Suprapubic skin (tissue), 4 donors: ENCODE measurements around the gene SYNJ2. TPM values are rescaled to one million over a fixed set of nuclear protein-coding genes. Genes with fewer than 3 reads are reported as not detected.

Source experiments
- DNase-seq, 2 donors: peaks; one replicate each; pipeline ENCODE4 v3.0.0-alpha.2; 2019; ENCODE audit warnings: low spot score in 2 of 2
- H3K27ac ChIP-seq: fragments of 200-600 bp; sonication (generic); one replicate; pipeline ENCODE4 v1.5.1; 2019
- H3K27me3 ChIP-seq: fragments of 200-600 bp; sonication (generic); one replicate; pipeline ENCODE4 v1.5.1; 2019
- H3K36me3 ChIP-seq: fragments of 200-600 bp; sonication (generic); one replicate; pipeline ENCODE4 v1.5.1; 2019
- H3K4me1 ChIP-seq: fragments of 200-600 bp; sonication (generic); one replicate; pipeline ENCODE4 v1.5.1; 2019
- H3K4me3 ChIP-seq: fragments of 200-600 bp; sonication (generic); one replicate; pipeline ENCODE4 v1.5.1; 2019; ENCODE audit warnings: mild to moderate bottlenecking
- H3K9me3 ChIP-seq: fragments of 200-600 bp; sonication (generic); one replicate; pipeline ENCODE4 v1.5.1; 2019
- EP300 ChIP-seq: sonication (generic); formaldehyde crosslinking; IDR thresholded peaks from one replicate; pipeline ENCODE4 v1.6.1; 2017; ENCODE audit warnings: antibody characterized with exemption
- POLR2A ChIP-seq, 2 donors: fragments of 450-650 bp; IDR thresholded peaks; one replicate each; pipeline ENCODE4 v1.6.1; 2017; ENCODE audit warnings: antibody characterized with exemption in 2 of 2, mild to moderate bottlenecking in 2 of 2, moderate library complexity in 2 of 2
- POLR2AphosphoS5 ChIP-seq, 3 donors: sonication (generic); formaldehyde crosslinking; IDR thresholded peaks; one replicate each; pipeline ENCODE4 v1.6.1; 2017; ENCODE audit warnings: antibody characterized with exemption in 3 of 3
- WGBS: methylation state at CpG from one replicate; pipeline ENCODE4 v1.1.5; 2018; 5-methylcytosine and 5-hydroxymethylcytosine counted together
- total RNA-seq, 4 donors: library from RNA; depleted of rRNA; stranded (reverse); fragments of >200 nt; gene quantifications; one replicate each; pipeline ENCODE4 v1.1.0, GENCODE V29; 2016
- TF ChIP-seq, protein P1 (sequence below), 2 donors: fragments of 200-600 bp in 1 of 2; fragments of 450-650 bp in 1 of 2; sonication (generic) in 1 of 2; IDR thresholded peaks; one replicate each; pipeline ENCODE4 v1.5.1; 2016 to 2019; ENCODE audit warnings: antibody characterized with exemption in 2 of 2, mild to moderate bottlenecking in 1 of 2, moderate library complexity in 1 of 2

SYNJ2 gene
- total RNA-seq, 4 donors from 2014 or later = 4.3 to 10.7 (median 6.8) TPM

DNA sequence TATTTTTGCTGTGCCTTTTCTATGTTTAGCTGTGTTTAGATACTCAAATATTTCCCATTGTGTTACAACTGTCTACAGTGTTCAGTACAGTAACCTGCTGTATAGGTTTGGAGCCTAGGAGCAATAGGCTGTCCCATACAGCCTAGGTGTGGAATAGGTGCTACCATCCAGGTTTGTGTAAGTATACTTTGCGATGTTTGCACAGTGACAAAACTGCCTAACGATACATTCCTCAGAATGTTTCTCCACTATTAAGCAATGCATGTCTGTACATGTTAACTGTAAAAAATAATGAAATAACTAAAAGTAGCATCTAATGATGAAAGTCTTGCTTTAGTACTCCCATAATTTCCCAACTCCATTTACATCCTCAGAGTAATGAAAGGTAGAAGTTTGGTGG lies 140.4 kb downstream of the SYNJ2 start:
- no peaks in the 10 kb centered on the region for H3K9me3 ChIP-seq
- WGBS = 71% methylated on average over 2 of the region's 2 CpGs
- H3K27me3 ChIP-seq = no peaks in the 10 kb centered on the region
- DNase-seq = no peak
- TF ChIP-seq POLR2A (IDR thresholded peaks at IDR 0.05) = no peak
- no peak for TF ChIP-seq EP300
- no peak for TF ChIP-seq POLR2AphosphoS5 (IDR thresholded peaks at IDR 0.05)
- TF ChIP-seq, protein P1, sequence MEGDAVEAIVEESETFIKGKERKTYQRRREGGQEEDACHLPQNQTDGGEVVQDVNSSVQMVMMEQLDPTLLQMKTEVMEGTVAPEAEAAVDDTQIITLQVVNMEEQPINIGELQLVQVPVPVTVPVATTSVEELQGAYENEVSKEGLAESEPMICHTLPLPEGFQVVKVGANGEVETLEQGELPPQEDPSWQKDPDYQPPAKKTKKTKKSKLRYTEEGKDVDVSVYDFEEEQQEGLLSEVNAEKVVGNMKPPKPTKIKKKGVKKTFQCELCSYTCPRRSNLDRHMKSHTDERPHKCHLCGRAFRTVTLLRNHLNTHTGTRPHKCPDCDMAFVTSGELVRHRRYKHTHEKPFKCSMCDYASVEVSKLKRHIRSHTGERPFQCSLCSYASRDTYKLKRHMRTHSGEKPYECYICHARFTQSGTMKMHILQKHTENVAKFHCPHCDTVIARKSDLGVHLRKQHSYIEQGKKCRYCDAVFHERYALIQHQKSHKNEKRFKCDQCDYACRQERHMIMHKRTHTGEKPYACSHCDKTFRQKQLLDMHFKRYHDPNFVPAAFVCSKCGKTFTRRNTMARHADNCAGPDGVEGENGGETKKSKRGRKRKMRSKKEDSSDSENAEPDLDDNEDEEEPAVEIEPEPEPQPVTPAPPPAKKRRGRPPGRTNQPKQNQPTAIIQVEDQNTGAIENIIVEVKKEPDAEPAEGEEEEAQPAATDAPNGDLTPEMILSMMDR (IDR thresholded peaks at IDR 0.05) = no peak
- H3K4me3 ChIP-seq = no peak overlapping the region
- peaks cover 20% of the 10 kb centered on the region for H3K36me3 ChIP-seq
- H3K27ac ChIP-seq = no peak overlapping the region
- no peaks in the 10 kb centered on the region for H3K4me1 ChIP-seq

DNA sequence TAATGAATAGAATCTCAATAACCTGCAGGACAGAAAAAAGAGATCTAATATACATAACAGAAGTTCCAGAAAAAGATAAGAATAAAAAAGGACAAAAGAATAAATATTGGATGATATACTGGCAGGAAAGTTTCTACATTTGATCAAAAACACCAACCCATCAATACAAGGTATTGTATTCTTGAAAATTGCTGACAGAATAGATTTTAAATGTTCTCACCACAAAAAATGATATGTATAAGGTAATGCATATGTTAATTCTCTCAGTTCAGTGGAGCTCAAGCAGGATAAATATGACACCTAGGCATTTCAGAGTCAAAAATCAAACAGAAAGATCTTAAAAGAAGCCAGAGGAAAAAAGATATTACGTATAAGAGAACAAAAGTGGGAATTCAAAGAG lies 142.6 kb downstream of the SYNJ2 start:
- Histone ChIP-seq H3K4me3 (no peak overlapping the region), H3K4me1 (no peaks in the 10 kb centered on the region), H3K27me3 (no peaks in the 10 kb centered on the region), H3K9me3 (no peaks in the 10 kb centered on the region), H3K36me3 (peaks cover 17% of the 10 kb centered on the region), H3K27ac (no peak overlapping the region)
- no peak for TF ChIP-seq EP300
- TF ChIP-seq POLR2AphosphoS5 (IDR thresholded peaks at IDR 0.05) = no peak
- TF ChIP-seq, protein P1 (IDR thresholded peaks at IDR 0.05) = no peak
- no peak for TF ChIP-seq POLR2A (IDR thresholded peaks at IDR 0.05)
- DNase-seq = no peak
- WGBS = 91% methylated on average over 1 of the region's 1 CpG

GRCh38 chr6:158125271-158125670 lies 143.6 kb downstream of the SYNJ2 start:
- TF ChIP-seq, protein P1 (IDR thresholded peaks at IDR 0.05) = no peak
- TF ChIP-seq POLR2AphosphoS5 (IDR thresholded peaks at IDR 0.05) (no peak), POLR2A (IDR thresholded peaks at IDR 0.05) (no peak), EP300 (no peak)
- Histone ChIP-seq H3K27ac (no peak overlapping the region), H3K36me3 (peaks cover 18% of the 10 kb centered on the region), H3K4me3 (no peak overlapping the region), H3K4me1 (no peaks in the 10 kb centered on the region), H3K27me3 (no peaks in the 10 kb centered on the region), H3K9me3 (no peaks in the 10 kb centered on the region)
- 93% methylated on average over 2 of the region's 2 CpGs for WGBS
- no peak for DNase-seq

- 53% methylated on average over 1 of the region's 1 CpG for WGBS
- Histone ChIP-seq H3K4me1 (no peaks in the 10 kb centered on the region), H3K27me3 (no peaks in the 10 kb centered on the region), H3K36me3 (peaks cover 3% of the 10 kb centered on the region), H3K4me3 (no peak overlapping the region), H3K27ac (no peak overlapping the region), H3K9me3 (no peaks in the 10 kb centered on the region)
- TF ChIP-seq POLR2A (IDR thresholded peaks at IDR 0.05) (no peak), POLR2AphosphoS5 (IDR thresholded peaks at IDR 0.05) (no peak), EP300 (no peak)
- TF ChIP-seq, protein P1 (IDR thresholded peaks at IDR 0.05) = no peak
- no peak for DNase-seq
These were observed 150.3 kb downstream of the SYNJ2 start for GRCh38 chr6:158131926-158132325.

DNA sequence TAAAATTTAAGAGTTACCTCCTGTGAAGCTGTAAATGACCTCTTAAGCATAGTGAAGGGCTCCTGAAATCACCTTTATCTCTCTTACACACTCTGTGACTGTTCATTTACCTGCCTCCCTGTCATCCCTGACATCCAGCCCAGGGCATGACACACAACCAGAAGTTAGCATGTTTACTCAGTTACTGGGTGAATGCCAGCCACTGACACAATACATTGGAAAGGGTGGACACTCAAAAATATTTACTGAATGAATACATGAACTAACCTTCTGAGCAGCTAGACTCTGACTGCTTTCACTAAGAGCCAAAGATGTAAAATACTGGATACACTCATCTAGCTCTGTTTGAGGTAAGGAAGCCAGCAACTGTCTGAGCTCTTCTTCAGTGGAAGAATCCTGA lies 161.1 kb downstream of the SYNJ2 start:
- no peak for DNase-seq
- Histone ChIP-seq H3K4me3 (no peak overlapping the region), H3K27ac (no peak overlapping the region), H3K36me3 (peaks cover 41% of the 10 kb centered on the region), H3K27me3 (no peaks in the 10 kb centered on the region), H3K9me3 (no peaks in the 10 kb centered on the region), H3K4me1 (no peaks in the 10 kb centered on the region)
- TF ChIP-seq, protein P1 (IDR thresholded peaks at IDR 0.05) = no peak
- TF ChIP-seq POLR2A (IDR thresholded peaks at IDR 0.05) = no peak
- TF ChIP-seq EP300 = no peak
- no peak for TF ChIP-seq POLR2AphosphoS5 (IDR thresholded peaks at IDR 0.05)
